Measurements from ENCODE around the gene KRTAP23-1. TPM values are rescaled to one million over a fixed set of nuclear protein-coding genes. Genes with fewer than 3 reads are reported as not detected.

KRTAP23-1 gene
- total RNA-seq, 2 experiments from 2014 or later: not detected

DNA sequence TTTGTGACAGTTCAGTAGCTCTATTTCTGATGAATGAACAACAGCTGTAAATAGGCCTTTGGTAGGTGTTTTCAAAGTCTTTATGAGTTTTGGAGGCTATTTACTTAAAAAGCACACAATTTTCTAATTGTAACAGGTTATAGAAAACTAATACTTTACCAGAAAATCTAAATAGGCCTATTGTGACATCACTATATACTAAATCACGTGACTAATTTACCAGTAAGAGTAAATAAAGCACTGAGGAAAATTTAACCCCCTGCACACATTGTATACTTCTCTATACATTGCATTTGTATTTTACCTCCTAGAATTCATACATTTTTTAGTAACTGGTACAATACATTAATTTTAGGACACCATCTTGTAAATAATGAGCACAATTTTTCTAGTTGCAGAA lies 43.3 kb downstream of the KRTAP23-1 start:
- no peaks in the 10 kb centered on the region for H3K4me1 ChIP-seq (ENCODE audit: insufficient read depth, low read length, poor library complexity, severe bottlenecking)
- intact Hi-C loops (cut with micrococcal nuclease; ENCODE audit: unreplicated experiment): no loop called here
- H2AFZ ChIP-seq (ENCODE audit: low read length): no peak overlapping the region
- H3K36me3 ChIP-seq (ENCODE audit: insufficient read depth, low read length): no peaks in the 10 kb centered on the region
- H4K20me1 ChIP-seq (ENCODE audit: insufficient read depth, low read length): no peaks in the 10 kb centered on the region
- no peaks in the 10 kb centered on the region for H3K9me2 ChIP-seq (ENCODE audit: insufficient read depth, low read length)
- DNase-seq (ENCODE audit: low spot score): no peak
- no peak overlapping the region for H3K27ac ChIP-seq (ENCODE audit: low read depth, low read length, poor library complexity, severe bottlenecking)
- no peaks in the 10 kb centered on the region for H3K9me3 ChIP-seq (ENCODE audit: low read length)
- no peak overlapping the region for H3K4me2 ChIP-seq (ENCODE audit: low read length)
- TF ChIP-seq, protein P1, sequence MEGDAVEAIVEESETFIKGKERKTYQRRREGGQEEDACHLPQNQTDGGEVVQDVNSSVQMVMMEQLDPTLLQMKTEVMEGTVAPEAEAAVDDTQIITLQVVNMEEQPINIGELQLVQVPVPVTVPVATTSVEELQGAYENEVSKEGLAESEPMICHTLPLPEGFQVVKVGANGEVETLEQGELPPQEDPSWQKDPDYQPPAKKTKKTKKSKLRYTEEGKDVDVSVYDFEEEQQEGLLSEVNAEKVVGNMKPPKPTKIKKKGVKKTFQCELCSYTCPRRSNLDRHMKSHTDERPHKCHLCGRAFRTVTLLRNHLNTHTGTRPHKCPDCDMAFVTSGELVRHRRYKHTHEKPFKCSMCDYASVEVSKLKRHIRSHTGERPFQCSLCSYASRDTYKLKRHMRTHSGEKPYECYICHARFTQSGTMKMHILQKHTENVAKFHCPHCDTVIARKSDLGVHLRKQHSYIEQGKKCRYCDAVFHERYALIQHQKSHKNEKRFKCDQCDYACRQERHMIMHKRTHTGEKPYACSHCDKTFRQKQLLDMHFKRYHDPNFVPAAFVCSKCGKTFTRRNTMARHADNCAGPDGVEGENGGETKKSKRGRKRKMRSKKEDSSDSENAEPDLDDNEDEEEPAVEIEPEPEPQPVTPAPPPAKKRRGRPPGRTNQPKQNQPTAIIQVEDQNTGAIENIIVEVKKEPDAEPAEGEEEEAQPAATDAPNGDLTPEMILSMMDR (conservative IDR thresholded peaks at IDR 0.05; ENCODE audit: low read length): no peak
- TF ChIP-seq EZH2phosphoT487 (IDR thresholded peaks at IDR 0.05; ENCODE audit: borderline replicate concordance, low read depth, low read length): no peak
- ChIA-PET POLR2A (no interaction called here), CTCF (ENCODE audit: unreplicated experiment) (no interaction called here)
- BruUV-seq (replicated peaks): no TSS peak
- no peak overlapping the region for H3K4me3 ChIP-seq (ENCODE audit: low read depth, low read length, poor library complexity, severe bottlenecking)
- no peaks in the 10 kb centered on the region for H3K79me2 ChIP-seq (ENCODE audit: insufficient read depth, low read depth, low read length)

Small RNA genes lying within 50 kb of the gene (microRNA-seq; reads per million reads assigned to microRNA genes)
- gene MIR4327 (ENCODE audit: borderline replicate concordance): not detected

Small RNA genes lying within 50 kb of the gene (small RNA-seq; reads per million reads assigned to genes)
- gene KRTAP23-1 (not detected), gene MIR4327 (not detected)

Other genes with a start within 250 kb of the KRTAP23-1 start
- gene CLDN17, start 181.8 kb downstream of the KRTAP23-1 start, total RNA-seq (2014; rRNA removed; shearing (Covaris generic)): not detected in 2 replicates
- not detected in 2 replicates for gene CLDN17, start 181.8 kb downstream of the KRTAP23-1 start, total RNA-seq (2022)
- not detected in 2 replicates for gene CLDN8, start 132.5 kb downstream of the KRTAP23-1 start, total RNA-seq (2014; rRNA removed; shearing (Covaris generic))
- gene CLDN8, start 132.5 kb downstream of the KRTAP23-1 start, total RNA-seq (2022): not detected in 2 replicates
- gene KRTAP24-1, start 65.7 kb downstream of the KRTAP23-1 start, total RNA-seq (2014; rRNA removed; shearing (Covaris generic)): not detected in 2 replicates
- not detected in 2 replicates for gene KRTAP24-1, start 65.7 kb downstream of the KRTAP23-1 start, total RNA-seq (2022)
- gene KRTAP25-1, start 59.1 kb downstream of the KRTAP23-1 start, total RNA-seq (2014; rRNA removed; shearing (Covaris generic)): not detected in 2 replicates
- not detected in 2 replicates for gene KRTAP25-1, start 59.1 kb downstream of the KRTAP23-1 start, total RNA-seq (2022)
- gene KRTAP26-1, start 28.3 kb downstream of the KRTAP23-1 start, total RNA-seq (2014; rRNA removed; shearing (Covaris generic)): not detected in 2 replicates
- not detected in 2 replicates for gene KRTAP26-1, start 28.3 kb downstream of the KRTAP23-1 start, total RNA-seq (2022)
- gene KRTAP27-1, start 10.9 kb downstream of the KRTAP23-1 start, total RNA-seq (2014; rRNA removed; shearing (Covaris generic)): not detected in 2 replicates
- not detected in 2 replicates for gene KRTAP27-1, start 10.9 kb downstream of the KRTAP23-1 start, total RNA-seq (2022)
- not detected in 2 replicates for gene KRTAP13-2, start 23.7 kb upstream of the KRTAP23-1 start, total RNA-seq (2014; rRNA removed; shearing (Covaris generic))
- not detected in 2 replicates for gene KRTAP13-2, start 23.7 kb upstream of the KRTAP23-1 start, total RNA-seq (2022)
- gene KRTAP13-1, start 47.4 kb upstream of the KRTAP23-1 start, total RNA-seq (2014; rRNA removed; shearing (Covaris generic)): not detected in 2 replicates
- gene KRTAP13-1, start 47.4 kb upstream of the KRTAP23-1 start, total RNA-seq (2022): not detected in 2 replicates
- gene KRTAP13-3, start 77.3 kb upstream of the KRTAP23-1 start, total RNA-seq (2014; rRNA removed; shearing (Covaris generic)): not detected in 2 replicates
- gene KRTAP13-3, start 77.3 kb upstream of the KRTAP23-1 start, total RNA-seq (2022): not detected in 2 replicates
- not detected in 2 replicates for gene KRTAP13-4, start 81.6 kb upstream of the KRTAP23-1 start, total RNA-seq (2014; rRNA removed; shearing (Covaris generic))
- not detected in 2 replicates for gene KRTAP13-4, start 81.6 kb upstream of the KRTAP23-1 start, total RNA-seq (2022)
- gene KRTAP15-1, start 91.7 kb upstream of the KRTAP23-1 start, total RNA-seq (2014; rRNA removed; shearing (Covaris generic)): not detected in 2 replicates
- not detected in 2 replicates for gene KRTAP15-1, start 91.7 kb upstream of the KRTAP23-1 start, total RNA-seq (2022)
- not detected in 2 replicates for gene KRTAP19-1, start 131.8 kb upstream of the KRTAP23-1 start, total RNA-seq (2014; rRNA removed; shearing (Covaris generic))
- not detected in 2 replicates for gene KRTAP19-1, start 131.8 kb upstream of the KRTAP23-1 start, total RNA-seq (2022)
- not detected in 2 replicates for gene KRTAP19-2, start 138.8 kb upstream of the KRTAP23-1 start, total RNA-seq (2014; rRNA removed; shearing (Covaris generic))
- gene KRTAP19-2, start 138.8 kb upstream of the KRTAP23-1 start, total RNA-seq (2022): not detected in 2 replicates
- not detected in 2 replicates for gene KRTAP19-3, start 143.4 kb upstream of the KRTAP23-1 start, total RNA-seq (2014; rRNA removed; shearing (Covaris generic))
- gene KRTAP19-3, start 143.4 kb upstream of the KRTAP23-1 start, total RNA-seq (2022): not detected in 2 replicates
- not detected in 2 replicates for gene KRTAP19-4, start 148.6 kb upstream of the KRTAP23-1 start, total RNA-seq (2014; rRNA removed; shearing (Covaris generic))
- gene KRTAP19-4, start 148.6 kb upstream of the KRTAP23-1 start, total RNA-seq (2022): not detected in 2 replicates
- not detected in 2 replicates for gene KRTAP19-5, start 153.5 kb upstream of the KRTAP23-1 start, total RNA-seq (2014; rRNA removed; shearing (Covaris generic))
- not detected in 2 replicates for gene KRTAP19-5, start 153.5 kb upstream of the KRTAP23-1 start, total RNA-seq (2022)
- gene KRTAP19-6, start 193.3 kb upstream of the KRTAP23-1 start, total RNA-seq (2014; rRNA removed; shearing (Covaris generic)): not detected in 2 replicates
- gene KRTAP19-6, start 193.3 kb upstream of the KRTAP23-1 start, total RNA-seq (2022): not detected in 2 replicates
- not detected in 2 replicates for gene KRTAP19-7, start 212.7 kb upstream of the KRTAP23-1 start, total RNA-seq (2014; rRNA removed; shearing (Covaris generic))
- gene KRTAP19-7, start 212.7 kb upstream of the KRTAP23-1 start, total RNA-seq (2022): not detected in 2 replicates
- not detected in 2 replicates for gene KRTAP22-2, start 241.8 kb upstream of the KRTAP23-1 start, total RNA-seq (2014; rRNA removed; shearing (Covaris generic))
- not detected in 2 replicates for gene KRTAP22-2, start 241.8 kb upstream of the KRTAP23-1 start, total RNA-seq (2022)
- not detected in 2 replicates for gene KRTAP6-3, start 243.8 kb upstream of the KRTAP23-1 start, total RNA-seq (2014; rRNA removed; shearing (Covaris generic))
- not detected in 2 replicates for gene KRTAP6-3, start 243.8 kb upstream of the KRTAP23-1 start, total RNA-seq (2022)